NOMO-1 treated with dmso at 0.1 percent for 144 hours (cell line): ENCODE data around the gene RSPRY1.

ENCODE experiments used
- DNase-seq: peaks from one replicate; lab custom pipeline; 2025; ENCODE audit not compliant: unreplicated experiment; lab: John Stamatoyannopoulos, UW

The RSPRY1 gene

DNA sequence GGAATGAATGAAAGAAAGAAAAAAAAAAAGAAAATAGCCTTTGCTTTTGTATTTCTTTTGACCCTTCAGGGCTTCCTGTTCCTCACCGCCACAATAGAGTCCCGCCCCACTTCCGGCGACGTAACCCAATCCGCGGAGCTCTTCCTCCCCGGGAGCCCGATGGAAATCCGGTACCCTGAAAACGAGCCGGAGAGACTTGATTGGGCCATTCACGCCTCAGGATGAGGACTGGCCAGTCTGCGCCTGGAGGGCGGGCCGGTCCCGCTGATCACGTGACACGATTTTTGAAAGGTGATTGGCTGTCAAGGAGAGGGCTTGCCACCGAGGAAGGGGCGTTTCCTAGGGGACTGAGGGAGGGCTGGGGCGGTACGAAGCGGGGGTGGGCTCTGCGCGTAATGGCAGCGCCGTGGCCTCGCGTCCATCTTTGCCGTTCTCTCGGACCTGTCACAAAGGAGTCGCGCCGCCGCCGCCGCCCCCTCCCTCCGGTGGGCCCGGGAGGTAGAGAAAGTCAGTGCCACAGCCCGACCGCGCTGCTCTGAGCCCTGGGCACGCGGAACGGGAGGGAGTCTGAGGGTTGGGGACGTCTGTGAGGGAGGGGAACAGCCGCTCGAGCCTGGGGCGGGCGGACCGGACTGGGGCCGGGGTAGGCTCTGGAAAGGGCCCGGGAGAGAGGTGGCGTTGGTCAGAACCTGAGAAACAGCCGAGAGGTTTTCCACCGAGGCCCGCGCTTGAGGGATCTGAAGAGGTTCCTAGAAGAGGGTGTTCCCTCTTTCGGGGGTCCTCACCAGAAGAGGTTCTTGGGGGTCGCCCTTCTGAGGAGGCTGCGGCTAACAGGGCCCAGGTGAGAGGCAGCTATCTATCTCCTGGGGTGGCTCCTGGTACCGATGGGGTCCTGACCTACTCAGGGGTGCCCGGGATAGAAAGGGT is at the start of gene RSPRY1, which contains the start of gene PSME3IP1:
Gene RSPRY1 (plus strand): TSS at position 385 of the 927 bp plus-strand sequence. CDS start 18,330 bp downstream, outside the sequence.
Gene PSME3IP1 (minus strand): TSS at position 95 of the 927 bp plus-strand sequence. CDS start 12,185 bp downstream, outside the sequence.
- peak; percentile 98 for DNase-seq

DNA sequence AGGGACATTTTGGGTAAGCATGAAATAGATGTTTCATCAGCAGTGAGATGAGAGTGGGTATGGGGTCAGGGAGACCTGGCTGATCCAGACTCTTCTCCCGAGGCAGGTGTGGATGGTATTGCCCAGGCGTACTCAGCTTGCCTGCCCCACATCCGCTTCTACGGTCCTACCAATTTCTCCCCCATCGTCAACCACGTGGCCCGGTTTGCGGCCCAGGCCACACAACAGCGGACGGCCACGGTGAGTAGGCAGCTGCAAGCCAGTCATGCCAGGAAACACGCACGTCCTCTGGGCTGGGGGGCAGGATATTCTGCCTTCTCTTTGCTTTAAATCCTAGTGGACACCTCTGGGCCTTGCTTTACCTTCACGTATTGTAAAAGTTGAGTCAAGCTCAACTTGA is 49.1 kb upstream of the RSPRY1 start:
- DNase-seq: no peak

DNA sequence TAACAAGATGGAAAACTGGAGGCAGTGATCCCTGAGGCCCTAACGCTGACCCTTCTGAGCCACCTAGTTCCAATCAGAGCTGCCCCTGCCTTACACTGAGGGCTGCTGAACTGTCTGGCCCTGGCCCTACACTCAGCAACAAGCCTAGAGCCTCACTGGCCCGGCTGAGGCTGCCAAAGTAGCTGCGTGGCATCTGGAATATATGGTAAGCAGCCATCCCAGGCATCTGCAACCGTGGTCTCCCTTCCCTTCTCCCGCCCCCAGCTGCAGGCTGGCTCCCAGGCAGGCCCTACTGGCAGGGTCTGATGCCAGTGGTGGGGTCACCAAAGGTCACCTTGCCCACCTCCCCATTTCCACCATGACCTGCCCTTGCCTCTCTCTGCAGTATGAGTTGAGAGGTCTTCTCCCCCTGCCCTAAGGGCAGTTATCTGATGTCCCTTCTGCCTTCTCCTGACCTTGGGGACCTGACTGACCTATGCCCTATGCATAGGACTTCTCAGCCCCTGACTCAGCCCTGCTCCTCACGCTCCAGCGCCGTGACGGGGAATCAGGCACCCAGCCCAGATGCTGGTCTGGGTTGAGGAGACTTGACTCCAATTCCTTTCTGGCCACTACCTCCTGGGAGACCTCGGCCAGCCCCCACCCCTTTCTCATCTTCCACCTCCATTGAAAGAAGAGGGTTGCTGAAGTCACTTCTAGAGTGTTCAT is 48.4 kb upstream of the RSPRY1 start:
- DNase-seq: no peak

DNA sequence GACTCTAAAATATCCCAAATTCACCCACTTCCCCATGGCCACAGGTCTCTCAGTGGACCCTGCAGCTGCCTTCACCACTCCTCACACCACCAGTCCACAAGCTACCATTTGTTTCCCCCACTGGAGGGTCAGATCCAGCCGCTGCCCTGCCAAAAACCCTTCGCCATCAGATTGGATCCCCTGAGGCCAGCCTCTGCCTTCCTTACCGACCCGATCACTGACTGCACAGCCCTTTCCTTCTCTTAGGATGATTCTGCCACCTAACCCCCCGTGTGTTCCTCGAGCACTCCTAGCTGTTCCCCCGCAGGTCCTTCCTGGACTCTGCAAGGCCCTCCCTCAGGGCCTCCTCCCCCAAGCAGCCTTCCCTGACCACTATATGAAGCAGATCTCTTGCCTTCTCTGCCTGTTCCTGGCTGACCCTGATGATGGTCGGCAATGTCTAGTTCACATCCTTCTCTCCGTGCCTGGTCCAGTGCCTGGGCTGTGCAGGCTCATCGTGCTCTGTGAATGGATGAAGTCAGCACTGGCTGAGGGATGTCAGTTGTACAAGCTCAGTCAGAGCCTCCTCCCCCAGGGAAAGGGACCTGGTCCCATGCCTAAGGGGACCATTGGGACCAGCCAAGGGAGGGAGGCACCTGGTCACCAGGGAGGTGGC is 47.7 kb upstream of the RSPRY1 start:
- no peak for DNase-seq

DNA sequence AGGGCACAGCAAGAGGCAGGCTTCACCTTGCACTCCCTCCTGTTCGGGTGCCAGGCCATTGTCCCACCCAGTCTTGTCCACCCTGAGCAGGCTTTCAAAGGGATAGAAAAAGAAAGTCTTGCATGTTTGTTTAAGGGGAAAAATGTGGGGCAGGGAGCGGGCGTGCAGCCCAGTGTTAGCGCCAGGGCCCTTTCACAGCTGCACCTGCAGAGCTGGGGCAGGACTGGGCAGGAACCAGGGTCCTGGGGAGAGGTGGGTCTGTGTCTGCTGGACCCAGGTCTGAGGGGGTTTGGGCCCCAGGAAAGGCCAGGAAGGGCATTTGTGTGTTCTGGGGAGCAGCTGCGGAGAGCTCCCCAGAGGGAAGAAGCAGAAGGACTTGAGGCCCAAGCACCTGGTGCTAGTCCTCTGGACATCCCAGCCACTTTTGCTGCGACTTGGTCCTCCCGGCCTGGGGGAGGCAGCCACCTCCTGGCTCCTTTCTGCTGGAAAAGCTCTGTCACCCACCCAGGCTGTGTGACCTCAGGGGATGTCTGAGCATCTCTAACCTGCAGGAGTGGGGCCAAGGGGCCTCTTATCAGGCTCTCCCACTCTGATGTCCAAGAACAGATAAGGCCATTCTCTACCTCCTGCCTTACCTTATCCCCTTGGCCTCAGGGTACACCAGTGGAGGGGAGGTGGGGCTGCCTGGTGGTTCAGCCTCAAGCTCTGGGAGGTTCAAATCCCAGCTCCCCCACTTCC is 45.0 kb upstream of the RSPRY1 start:
- DNase-seq: no peak

DNA sequence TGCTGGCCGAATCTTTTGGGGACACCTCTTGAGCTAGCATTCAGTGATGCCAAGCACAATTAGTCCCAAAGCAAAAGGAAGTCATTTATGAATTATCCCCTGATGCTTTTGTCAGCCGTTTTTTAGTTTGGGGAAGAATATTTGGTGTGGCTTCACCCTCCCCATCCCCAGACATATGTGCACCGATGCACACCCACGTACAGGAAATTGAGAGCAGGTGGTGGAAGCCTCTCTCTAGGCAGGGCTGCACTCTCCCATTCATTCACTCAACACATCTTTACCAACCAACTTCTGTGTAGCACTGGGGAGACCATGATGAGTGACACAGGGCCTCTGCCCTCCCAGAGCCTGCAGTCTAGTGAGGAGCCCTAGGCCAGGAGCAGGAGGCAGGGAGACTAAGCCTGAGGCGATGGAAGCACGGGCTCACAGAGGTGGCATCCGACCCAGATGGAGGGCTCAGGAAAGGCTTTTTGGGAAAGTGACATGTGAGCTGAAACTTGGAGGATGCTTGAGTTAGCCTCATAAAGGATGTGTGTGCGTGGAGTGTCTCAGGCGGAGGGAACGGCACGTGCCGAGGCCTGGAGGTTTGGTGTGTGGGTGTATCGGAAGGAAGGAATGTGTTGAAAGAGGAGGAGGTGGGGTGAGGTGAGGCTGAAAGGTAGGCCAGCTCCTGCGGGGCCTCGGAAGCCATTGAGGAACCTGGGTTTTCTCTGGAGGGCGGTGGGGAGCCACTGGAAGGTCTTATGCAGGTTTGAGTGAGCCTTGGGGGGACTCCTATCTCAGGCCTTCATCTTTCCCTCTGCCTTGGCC is 44.1 kb upstream of the RSPRY1 start:
- DNase-seq: no peak

DNA sequence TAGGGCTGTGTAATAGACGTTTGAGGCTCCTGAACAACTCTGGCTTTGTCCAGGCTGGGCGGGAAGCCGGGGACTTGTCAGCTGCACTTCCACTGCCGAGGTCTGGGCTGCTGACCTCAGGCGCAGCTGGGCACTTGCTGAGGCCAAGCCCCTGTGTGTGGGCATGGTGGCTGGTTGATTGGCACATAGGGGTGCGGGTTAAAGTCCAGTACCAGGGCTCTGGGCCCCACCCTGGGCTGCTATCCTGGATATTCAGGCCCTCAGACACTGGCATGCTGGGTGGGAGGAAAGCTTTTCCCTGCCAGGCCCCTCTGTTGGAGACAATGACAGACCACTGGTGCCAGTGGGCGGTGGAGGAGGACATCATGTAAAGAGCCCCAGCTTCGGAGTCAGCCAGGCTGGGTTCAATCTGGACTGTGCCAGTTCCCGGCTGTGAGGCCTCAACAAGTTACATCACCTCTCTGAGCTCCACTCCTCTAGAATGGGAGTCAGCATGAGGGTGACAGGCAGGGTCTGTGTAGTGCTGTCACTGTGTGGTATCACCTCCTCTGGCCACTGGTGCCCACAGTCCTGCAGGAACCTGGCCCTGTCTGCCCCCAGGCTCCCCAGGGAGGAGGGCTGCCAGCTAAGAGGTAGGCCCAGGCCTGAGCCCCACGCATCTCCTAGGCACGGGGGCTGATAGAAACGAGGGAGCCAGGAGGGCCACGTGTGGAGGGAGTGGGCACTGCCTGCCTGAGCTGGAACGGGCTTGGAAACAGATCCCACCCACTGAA is 42.8 kb upstream of the RSPRY1 start:
- DNase-seq: no peak

DNA sequence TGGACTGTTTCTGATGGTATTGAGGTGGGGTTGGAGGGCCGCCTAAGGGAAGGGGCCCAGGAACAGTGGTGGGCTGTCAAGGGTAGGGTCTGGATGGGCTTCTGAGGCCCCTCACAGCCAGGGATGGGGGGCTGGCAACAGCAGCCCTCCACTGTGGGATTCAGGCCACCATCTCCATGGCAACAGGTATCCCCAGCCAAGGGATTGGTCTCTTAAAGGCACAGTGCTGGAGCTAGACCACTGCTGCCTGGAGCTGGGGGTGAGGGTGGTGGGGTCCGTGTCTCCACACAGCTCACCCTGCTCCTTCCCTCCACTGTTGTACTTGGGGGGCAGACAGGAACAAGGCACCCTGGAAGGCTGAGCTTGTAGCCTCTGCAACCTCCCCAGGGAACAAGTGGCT is 42.1 kb upstream of the RSPRY1 start:
- DNase-seq: no peak

DNA sequence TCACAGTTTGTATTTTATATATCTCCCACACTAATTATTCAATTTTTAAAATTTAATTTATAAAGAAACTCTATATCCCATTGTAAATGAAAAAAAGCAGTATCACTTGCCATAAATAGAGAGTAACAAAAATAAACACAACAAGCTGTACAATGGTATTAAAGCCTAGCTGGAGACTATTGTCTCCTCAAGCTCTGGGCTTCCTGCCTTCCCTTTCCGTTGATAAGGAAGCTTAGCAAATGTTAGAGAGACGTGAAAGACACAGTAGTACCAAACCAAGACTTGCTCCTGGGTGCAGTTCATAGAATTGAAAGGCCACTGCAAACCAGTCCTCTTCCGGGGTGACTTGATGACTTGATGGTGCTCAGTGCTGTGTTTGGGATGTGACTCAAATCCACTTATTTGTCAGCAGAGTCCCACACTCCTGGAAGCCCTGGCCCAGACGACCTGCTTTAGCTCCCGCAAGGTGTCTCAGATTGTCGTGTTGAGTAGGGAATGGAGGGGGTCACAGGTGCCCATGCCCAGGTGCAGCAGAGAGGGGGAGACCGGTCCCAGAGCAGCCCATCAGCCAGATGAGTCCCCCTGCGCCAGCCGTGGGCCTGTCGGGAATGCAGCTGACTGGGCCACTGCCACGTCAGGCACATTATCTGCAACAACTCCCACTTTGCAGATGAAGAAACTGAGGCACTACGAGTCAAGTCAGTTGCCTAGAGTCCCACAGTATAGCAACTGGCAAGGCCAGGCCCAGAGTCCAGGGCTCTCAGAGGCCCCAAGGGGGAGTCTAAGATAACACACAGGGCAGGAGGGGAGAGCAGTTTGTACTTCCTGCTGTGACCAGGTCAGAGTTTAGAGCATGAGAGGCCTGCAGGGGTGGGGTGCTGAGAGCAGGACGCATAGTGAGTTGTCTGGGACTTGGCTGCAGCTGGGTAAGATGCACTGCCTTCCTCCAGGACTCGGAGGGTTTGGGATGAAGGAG is 40.8 kb upstream of the RSPRY1 start:
- DNase-seq: no peak

DNA sequence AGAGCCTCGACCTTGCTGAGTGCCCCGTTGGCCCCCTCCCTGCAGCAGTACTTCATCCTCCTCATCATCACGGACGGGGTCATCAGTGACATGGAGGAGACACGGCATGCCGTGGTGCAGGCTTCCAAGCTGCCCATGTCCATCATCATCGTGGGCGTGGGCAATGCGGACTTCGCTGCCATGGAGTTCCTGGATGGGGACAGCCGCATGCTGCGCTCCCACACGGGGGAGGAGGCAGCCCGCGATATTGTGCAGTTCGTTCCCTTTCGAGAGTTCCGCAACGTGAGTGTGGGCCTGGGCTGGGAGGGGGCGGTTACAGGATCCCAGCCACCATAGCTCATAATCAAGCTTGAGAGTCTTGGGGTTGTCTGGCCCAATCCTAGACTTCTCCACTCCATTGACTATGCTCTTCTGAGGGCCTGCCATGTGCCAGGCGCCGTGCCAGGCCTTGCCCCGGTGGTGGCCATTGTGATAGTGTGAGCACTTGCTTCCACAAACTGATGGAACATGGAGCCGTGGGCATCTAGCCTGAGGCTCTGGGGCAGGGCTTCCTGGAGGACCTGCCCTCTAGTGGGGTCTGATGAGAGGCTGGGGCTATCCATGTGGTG is 40.0 kb upstream of the RSPRY1 start:
- no peak for DNase-seq

DNA sequence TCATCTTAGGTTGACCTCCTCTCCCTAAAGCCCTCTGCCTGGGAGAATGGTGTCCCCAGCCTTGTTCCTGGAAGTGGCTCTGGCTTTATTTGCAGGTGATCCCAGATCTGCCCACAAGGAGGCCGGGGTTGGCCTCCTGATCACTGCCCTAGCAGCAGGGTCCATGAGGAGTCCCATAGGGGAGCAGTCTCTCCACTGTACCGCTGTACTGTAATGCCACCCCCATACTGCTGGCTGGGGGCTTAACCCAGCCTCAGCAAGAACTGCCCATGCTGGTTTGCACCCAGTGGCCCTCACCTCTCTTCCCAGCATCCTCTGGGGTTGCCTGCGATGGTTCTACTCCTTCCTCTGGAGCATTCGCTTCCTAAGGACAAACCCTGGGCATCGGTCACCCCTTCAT is 39.4 kb upstream of the RSPRY1 start:
- DNase-seq: no peak

DNA sequence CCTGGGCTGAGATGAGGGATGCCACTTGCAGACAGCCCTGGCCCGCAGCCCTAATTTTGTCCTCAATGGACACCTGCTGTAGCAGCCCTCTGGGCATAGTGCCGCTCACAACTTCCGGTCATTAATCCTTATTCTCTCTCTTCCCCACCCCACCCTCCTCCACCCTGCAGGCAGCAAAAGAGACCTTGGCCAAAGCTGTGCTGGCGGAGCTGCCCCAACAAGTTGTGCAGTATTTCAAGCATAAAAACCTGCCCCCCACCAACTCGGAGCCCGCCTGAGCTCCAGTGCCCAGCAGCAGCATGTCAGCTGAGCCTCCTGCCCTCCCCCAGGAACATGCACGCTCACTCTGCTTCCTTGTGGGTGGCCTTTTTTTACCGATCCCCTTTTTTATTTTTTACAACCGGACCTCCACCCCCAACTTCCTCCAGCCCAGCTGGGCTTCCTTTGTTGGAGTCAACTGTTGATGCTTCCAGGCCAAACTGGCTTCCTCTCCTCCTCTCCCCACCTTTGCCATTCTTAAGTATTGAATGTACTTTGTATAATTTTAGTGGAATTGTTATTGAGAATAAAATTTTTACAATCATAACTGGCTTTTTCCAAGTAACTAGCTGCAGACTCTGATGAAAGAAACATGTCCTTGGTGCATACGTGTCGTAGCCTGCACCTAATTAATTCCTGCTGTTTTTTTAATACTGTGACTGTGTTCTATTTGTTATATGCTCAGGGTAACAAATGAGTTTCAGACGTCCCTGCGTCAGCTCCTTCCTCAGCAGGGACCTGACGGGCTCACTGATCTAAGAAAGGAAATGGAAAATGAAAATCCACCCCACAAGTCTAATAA is 38.5 kb upstream of the RSPRY1 start:
- peak; percentile 19 for DNase-seq

DNA sequence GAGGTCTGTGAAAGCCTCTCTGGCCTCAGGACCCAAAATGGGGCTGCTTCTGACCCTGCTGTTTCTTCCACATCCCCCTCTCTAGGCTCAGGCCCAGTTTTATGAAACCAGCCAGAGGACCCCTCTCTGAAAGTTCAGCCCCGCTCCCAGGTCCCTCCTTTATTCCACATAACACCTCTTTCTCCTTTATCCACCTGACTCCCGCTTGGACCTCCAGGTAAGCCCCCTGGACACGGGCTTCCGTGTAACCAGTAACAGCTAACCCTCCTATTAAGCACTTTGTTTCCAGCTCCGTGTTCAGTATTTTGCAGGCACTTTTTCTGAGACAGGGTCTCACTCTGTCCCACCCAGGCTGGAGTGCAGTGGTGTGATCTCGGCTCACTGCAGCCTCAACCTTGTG is 37.6 kb upstream of the RSPRY1 start:
- no peak for DNase-seq

DNA sequence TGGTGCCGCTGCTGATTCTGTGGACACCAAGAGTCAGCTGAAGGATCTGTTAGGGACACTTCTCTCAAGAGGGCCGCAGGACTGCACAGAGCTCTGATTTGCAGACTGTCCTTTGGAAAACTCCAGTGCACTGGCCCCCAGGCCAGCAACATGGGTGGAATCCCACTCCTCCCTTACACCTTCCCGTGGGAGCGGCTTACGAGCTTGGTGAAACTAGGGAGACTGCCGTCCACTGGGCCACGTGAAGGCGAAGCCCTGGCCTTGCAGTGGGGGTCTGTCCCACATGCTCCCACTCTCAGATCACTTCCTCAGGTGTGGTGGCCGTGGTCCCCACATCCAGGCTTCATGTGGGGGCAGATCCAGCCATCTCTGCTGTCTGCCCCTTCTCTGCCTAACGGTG is 36.7 kb upstream of the RSPRY1 start:
- DNase-seq: no peak

DNA sequence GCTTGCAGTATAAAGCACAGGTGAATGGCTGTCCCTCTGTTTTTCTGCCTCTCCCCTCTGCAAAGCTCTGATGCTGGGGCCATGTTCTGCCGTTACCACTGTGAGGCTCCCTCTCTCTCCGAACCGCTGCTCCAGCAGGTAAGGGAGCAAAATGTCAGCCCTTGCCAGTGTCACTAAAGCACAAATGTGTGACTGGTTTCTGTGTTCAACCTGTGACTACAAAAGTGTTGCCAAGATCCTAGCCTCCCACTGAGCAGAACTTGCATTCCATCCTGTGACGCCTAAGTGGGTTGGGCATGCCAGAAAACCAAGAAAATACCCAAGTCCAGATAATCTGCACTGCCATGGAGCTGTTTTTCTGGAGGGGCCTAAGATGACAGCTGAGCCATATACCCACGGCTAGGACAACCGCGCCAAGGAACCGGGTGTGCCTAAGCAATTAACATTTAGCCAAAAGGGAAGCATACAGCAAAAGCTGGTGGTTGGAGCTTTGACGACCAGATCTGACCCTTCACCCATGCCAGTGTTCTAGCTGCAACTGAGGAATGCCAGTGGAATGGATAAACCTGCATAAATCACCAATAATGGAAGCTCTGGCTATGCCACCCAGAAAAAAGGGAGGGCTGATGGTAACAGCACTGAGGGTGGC is 35.3 kb upstream of the RSPRY1 start:
- no peak for DNase-seq

DNA sequence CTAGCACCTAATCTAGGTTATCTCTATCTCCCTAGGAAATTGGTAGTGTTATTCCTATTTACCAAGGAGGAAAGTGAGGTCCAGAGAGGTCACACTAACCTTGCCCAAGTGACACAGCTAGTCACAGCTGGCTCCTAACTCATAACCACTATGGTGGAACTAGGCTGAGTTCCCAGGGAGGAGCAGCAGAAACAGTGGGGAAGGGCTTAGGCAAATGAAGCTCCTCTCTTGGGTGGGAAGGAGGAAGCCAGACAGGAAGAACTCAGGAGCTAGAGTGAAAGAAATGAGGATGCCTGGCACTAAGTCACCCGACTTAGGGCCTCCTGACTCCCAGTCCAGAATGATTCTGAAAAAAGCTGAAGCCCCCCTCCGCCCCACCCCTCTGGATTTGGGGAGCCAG is 34.8 kb upstream of the RSPRY1 start:
- no peak for DNase-seq
